A673 (cell line): ENCODE results near the gene MND1. TPM values are rescaled to one million over a fixed set of nuclear protein-coding genes. Genes with fewer than 3 reads are reported as not detected.
A peak's percentile ranks its signal among the peaks of the same experiment; 100 is the strongest.

ENCODE experiments used
- BruUV-seq: library from RNA; stranded (reverse); fragments of 400-500 nt; replicated peaks from 2 replicates; lab custom pipeline; 2021; lab: Mats Ljungman, UMichigan
- CTCF ChIA-PET: fragments of 300-600 bp; sonication (Branson Sonifier 250); formaldehyde crosslinking; loops from one replicate; lab custom pipeline; 2022; ENCODE audit warnings: antibody characterized with exemption; lab: Charles Lee
- POLR2A ChIA-PET: fragments of 300-600 bp; sonication (Branson Sonifier 250); formaldehyde crosslinking; loops from one replicate; lab custom pipeline; 2022; ENCODE audit warnings: antibody characterized with exemption; ENCODE audit not compliant: low non-redundant PET; lab: Charles Lee
- DNase-seq: peaks from one replicate; pipeline ENCODE4 v3.0.0-alpha.2; 2015; ENCODE audit warnings: low spot score
- H3K27ac ChIP-seq: fragments of 200-600 bp; sonication (generic); 2 replicates; pipeline ENCODE4 v1.5.1; 2016; ENCODE audit warnings: mixed run types, low read depth, mild to moderate bottlenecking, mixed read lengths, antibody characterized with exemption, low read length; ENCODE audit not compliant: poor library complexity, severe bottlenecking
- H3K27me3 ChIP-seq: fragments of 200-600 bp; sonication (generic); replicated peaks from 2 replicates; pipeline ENCODE4 v1.6.1; 2017; ENCODE audit warnings: mixed run types, low read depth, mild to moderate bottlenecking, mixed read lengths, antibody characterized with exemption, low read length; ENCODE audit not compliant: insufficient read depth, poor library complexity
- H3K36me3 ChIP-seq: fragments of 200-600 bp; sonication (generic); 2 replicates; pipeline ENCODE4 v1.6.1; 2016; ENCODE audit warnings: mixed run types, mild to moderate bottlenecking, mixed read lengths, antibody characterized with exemption, low read length; ENCODE audit not compliant: insufficient read depth, poor library complexity, severe bottlenecking
- H3K4me1 ChIP-seq: fragments of 200-600 bp; sonication (generic); 2 replicates; pipeline ENCODE4 v1.6.1; 2017; ENCODE audit warnings: mixed run types, mild to moderate bottlenecking, mixed read lengths, antibody characterized with exemption, low read length; ENCODE audit not compliant: insufficient read depth, poor library complexity, severe bottlenecking
- H3K4me3 ChIP-seq: fragments of 200-600 bp; sonication (generic); 2 replicates; pipeline ENCODE4 v1.5.1; 2016; ENCODE audit warnings: low read depth, mixed run types, mild to moderate bottlenecking, mixed read lengths, low read length; ENCODE audit not compliant: poor library complexity, severe bottlenecking
- H3K9me3 ChIP-seq: fragments of 200-600 bp; sonication (generic); 2 replicates; pipeline ENCODE4 v1.6.1; 2016; ENCODE audit warnings: mixed run types, low read depth, mild to moderate bottlenecking, mixed read lengths, antibody characterized with exemption, low read length; ENCODE audit not compliant: poor library complexity, severe bottlenecking
- EZH2 ChIP-seq: fragments of 200-600 bp; sonication (generic); IDR thresholded peaks from 2 replicates; pipeline ENCODE4 v1.6.1; 2017; ENCODE audit warnings: borderline replicate concordance, low read depth, mild to moderate bottlenecking, mixed read lengths, antibody characterized with exemption, low read length; ENCODE audit not compliant: poor library complexity, severe bottlenecking
- intact Hi-C: fragments of 100-400 bp; cut with micrococcal nuclease; formaldehyde crosslinking; loops from one replicate; pipeline ENCODE4 v1.10.0; 2022; ENCODE audit not compliant: unreplicated experiment
- total RNA-seq: library from RNA; stranded (reverse); gene quantifications from 2 replicates; pipeline ENCODE4 v1.2.3, GENCODE V29; 2021
- TF ChIP-seq, protein P1 (sequence below): fragments of 300-800, 200-600 bp; sonication (generic); conservative IDR thresholded peaks from 2 replicates; pipeline ENCODE4 v1.5.1; 2017; ENCODE audit warnings: low read depth, mild to moderate bottlenecking, antibody characterized with exemption, low read length, moderate library complexity, mixed read lengths

MND1 gene
- total RNA-seq, 1 experiment from 2014 or later = 43.7 TPM

DNA sequence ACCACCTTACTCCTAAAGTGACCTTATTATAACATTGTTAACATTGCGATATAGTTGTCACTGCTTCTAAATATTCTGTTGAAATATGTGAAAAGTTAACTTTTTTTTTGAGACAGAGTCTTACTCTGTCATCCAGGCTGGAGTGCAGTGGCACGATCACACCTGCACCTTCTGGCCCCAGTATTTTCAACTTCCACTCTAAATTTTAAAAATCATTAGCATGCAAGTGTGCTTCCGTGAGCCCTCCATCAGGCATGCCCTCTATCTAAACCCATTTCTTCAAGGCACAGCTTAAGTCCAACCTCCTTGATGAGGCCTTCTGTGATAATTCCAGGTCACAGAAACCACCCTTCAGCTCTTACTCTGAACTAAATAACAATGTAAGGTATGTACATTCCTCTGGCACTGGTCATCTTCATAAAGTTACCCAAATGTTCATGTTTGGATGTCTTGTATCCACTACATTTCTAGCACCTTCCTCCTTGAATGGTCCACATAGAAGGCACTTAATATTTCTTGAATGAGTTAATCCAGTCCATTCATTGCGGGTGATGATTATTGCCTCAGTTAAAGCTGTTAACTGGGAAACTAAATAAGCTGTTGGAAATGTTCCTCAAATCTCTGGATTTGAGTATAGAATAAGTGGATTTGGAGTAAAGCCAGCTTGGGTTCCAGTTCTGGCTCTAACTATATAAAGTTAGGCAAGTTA lies 83.0 kb downstream of the MND1 start:
- BruUV-seq = no TSS peak
- Histone ChIP-seq H3K4me3 (no peak overlapping the region), H3K27me3 (no peaks in the 10 kb centered on the region), H3K9me3 (no peaks in the 10 kb centered on the region), H3K36me3 (no peaks in the 10 kb centered on the region), H3K4me1 (no peaks in the 10 kb centered on the region), H3K27ac (no peak overlapping the region)
- no peak for TF ChIP-seq EZH2
- TF ChIP-seq, protein P1, sequence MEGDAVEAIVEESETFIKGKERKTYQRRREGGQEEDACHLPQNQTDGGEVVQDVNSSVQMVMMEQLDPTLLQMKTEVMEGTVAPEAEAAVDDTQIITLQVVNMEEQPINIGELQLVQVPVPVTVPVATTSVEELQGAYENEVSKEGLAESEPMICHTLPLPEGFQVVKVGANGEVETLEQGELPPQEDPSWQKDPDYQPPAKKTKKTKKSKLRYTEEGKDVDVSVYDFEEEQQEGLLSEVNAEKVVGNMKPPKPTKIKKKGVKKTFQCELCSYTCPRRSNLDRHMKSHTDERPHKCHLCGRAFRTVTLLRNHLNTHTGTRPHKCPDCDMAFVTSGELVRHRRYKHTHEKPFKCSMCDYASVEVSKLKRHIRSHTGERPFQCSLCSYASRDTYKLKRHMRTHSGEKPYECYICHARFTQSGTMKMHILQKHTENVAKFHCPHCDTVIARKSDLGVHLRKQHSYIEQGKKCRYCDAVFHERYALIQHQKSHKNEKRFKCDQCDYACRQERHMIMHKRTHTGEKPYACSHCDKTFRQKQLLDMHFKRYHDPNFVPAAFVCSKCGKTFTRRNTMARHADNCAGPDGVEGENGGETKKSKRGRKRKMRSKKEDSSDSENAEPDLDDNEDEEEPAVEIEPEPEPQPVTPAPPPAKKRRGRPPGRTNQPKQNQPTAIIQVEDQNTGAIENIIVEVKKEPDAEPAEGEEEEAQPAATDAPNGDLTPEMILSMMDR = no peak
- ChIA-PET CTCF (interaction anchor here (0.5 kb wide), 1 partner anchor 24 kb away, joined by 3 read pairs; no protein-coding TSS in a partner anchor), POLR2A (interaction anchor here (0.7 kb wide), 1 partner anchor 38 kb away, joined by 4 read pairs; no protein-coding TSS in a partner anchor)
- intact Hi-C loops = loop anchor here (10.0 kb wide), 1 partner anchor 283 kb away; no protein-coding TSS in a partner anchor
- DNase-seq = no peak

GRCh38 chr4:153428941-153429475 lies 84.5 kb downstream of the MND1 start:
- Histone ChIP-seq H3K36me3 (no peaks in the 10 kb centered on the region), H3K27ac (no peak overlapping the region), H3K27me3 (no peaks in the 10 kb centered on the region), H3K4me3 (no peak overlapping the region), H3K4me1 (peaks cover 4% of the 10 kb centered on the region), H3K9me3 (no peaks in the 10 kb centered on the region)
- ChIA-PET POLR2A (no interaction called here), CTCF (interaction anchor here (0.6 kb wide), 1 partner anchor 322 kb away, joined by 4 read pairs; no protein-coding TSS in a partner anchor)
- BruUV-seq = no TSS peak
- no peak for DNase-seq
- no peak for TF ChIP-seq EZH2
- TF ChIP-seq, protein P1 = no peak
- intact Hi-C loops = loop anchor here (10.0 kb wide), 1 partner anchor 284 kb away; no protein-coding TSS in a partner anchor

DNA sequence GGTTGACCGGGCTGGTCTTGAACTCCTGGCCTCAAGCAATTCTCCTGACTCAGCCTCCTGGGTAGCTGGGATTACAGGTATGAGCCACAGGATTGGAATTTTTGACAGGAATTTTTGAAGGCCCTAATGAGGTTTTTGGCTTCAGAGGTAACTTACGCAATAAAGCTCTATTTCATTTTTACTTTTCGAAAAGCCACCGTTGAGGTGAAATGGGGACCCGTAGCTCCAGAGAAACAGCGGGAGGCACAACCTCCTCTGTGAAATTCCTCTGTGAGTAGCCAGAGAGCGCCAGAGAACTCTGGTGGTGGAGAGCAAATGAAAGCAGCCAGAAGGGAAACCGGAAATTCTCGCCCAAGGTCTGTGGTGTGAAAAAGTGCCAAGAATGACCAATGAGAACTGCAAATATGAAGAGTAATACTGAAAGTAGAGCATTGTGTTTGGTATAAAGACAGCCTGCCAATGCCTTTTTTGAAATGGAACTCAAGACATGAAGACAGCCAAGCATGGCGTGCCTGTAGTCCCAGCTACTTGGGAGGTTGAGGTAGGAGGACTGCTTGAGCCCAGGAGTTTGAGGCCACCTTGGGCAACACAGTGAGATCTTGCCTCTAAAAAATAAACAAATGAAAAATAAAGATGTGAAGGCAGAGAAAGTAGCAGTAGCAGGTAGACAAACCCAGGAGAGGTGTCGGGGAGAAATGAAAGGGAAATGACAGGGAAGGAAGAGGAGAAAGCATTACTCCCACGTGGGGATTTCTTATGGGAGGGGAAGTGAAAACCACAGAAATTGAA lies 88.7 kb downstream of the MND1 start:
- peak; percentile 81 for DNase-seq
- intact Hi-C loops = loop anchor here (1.0 to 10.0 kb wide), 2 partner anchors 141 to 212 kb away; no protein-coding TSS in a partner anchor
- no peak overlapping the region for H3K4me3 ChIP-seq
- H3K27ac ChIP-seq = no peak overlapping the region
- no peak for TF ChIP-seq EZH2
- TF ChIP-seq, protein P1 = peak; percentile 76
- CTCF ChIA-PET = interaction anchor here (0.6 to 2.0 kb wide), 6 partner anchors 33 to 210 kb away, joined by 3 to 20 read pairs (median 3); partner anchors contain the start of gene TMEM131L
- H3K9me3 ChIP-seq = no peaks in the 10 kb centered on the region
- H3K27me3 ChIP-seq = no peaks in the 10 kb centered on the region
- H3K36me3 ChIP-seq = no peaks in the 10 kb centered on the region
- POLR2A ChIA-PET = no interaction called here
- BruUV-seq = no TSS peak
- peaks cover 4% of the 10 kb centered on the region for H3K4me1 ChIP-seq
